Stimulated activated CD8-positive, alpha-beta memory T cell treated with anti-CD3 and anti-CD28 coated beads, Interleukin-12 subunit alpha, Interleukin-12 subunit beta, amount 100 ng/mL, for 24 hours (primary cell): Measurements from ENCODE around the gene CAB39.

Experiments used
- DNase-seq: peaks from one replicate; pipeline ENCODE4 v3.0.0-alpha.2; 2020; ENCODE audit errors: extremely low read depth

The CAB39 gene

GRCh38 chr2:230816735-230817134, 104.1 kb downstream of the CAB39 start:
- no peak for DNase-seq

GRCh38 chr2:230819433-230819832, 106.8 kb downstream of the CAB39 start:
- DNase-seq = no peak

- DNase-seq = no peak
These were observed 108.8 kb downstream of the CAB39 start for GRCh38 chr2:230821261-230821990.

GRCh38 chr2:230821991-230822520, 109.4 kb downstream of the CAB39 start:
- DNase-seq = no peak

- DNase-seq = no peak
These were observed 110.8 kb downstream of the CAB39 start for GRCh38 chr2:230823264-230823964.

GRCh38 chr2:230824406-230824978, 111.8 kb downstream of the CAB39 start:
- DNase-seq = no peak

GRCh38 chr2:230825354-230825753, 112.7 kb downstream of the CAB39 start:
- no peak for DNase-seq

- no peak for DNase-seq
These were observed 115.2 kb downstream of the CAB39 start for GRCh38 chr2:230827774-230828271.

GRCh38 chr2:230828272-230828961, 115.8 kb downstream of the CAB39 start:
- DNase-seq = no peak

- DNase-seq = no peak
These were observed 116.7 kb downstream of the CAB39 start for GRCh38 chr2:230829293-230829692.

- no peak for DNase-seq
These were observed 117.3 kb downstream of the CAB39 start for GRCh38 chr2:230829959-230830358.

- DNase-seq = no peak
These were observed 117.8 kb downstream of the CAB39 start for GRCh38 chr2:230830428-230830827.

- no peak for DNase-seq
These were observed 127.7 kb downstream of the CAB39 start for GRCh38 chr2:230840301-230840700.

- DNase-seq = no peak
These were observed 129.8 kb downstream of the CAB39 start for GRCh38 chr2:230842473-230842872.

- no peak for DNase-seq
These were observed 130.5 kb downstream of the CAB39 start for GRCh38 chr2:230843132-230843531.

GRCh38 chr2:230846360-230846759, 133.7 kb downstream of the CAB39 start:
- no peak for DNase-seq

- DNase-seq = peak; percentile 83
These were observed 135.3 kb downstream of the CAB39 start for GRCh38 chr2:230847883-230848388.

GRCh38 chr2:230849633-230850357, 137.2 kb downstream of the CAB39 start:
- peak; percentile 31 for DNase-seq

- no peak for DNase-seq
These were observed 137.7 kb downstream of the CAB39 start for GRCh38 chr2:230850358-230850658.

- DNase-seq = no peak
These were observed 139.5 kb downstream of the CAB39 start for GRCh38 chr2:230852113-230852512.

GRCh38 chr2:230861552-230862255, 149.1 kb downstream of the CAB39 start:
- DNase-seq = no peak
